Measurements from ENCODE around the gene TNFRSF4. TPM values are rescaled to one million over a fixed set of nuclear protein-coding genes. Genes with fewer than 3 reads are reported as not detected.
"Not testable (repeated sequence)": the region's sequence is repeated elsewhere in the genome, so short reads cannot be mapped to it uniquely, and the experiment has no call there.

TNFRSF4 gene
- total and polyA plus RNA-seq, 7 donors = 0.95 to 8.6 (median 1.2) TPM; not detected in 2

- Histone ChIP-seq H3K36me3 (peaks cover 22 to 68% (median 36%) of the 10 kb centered on the region in 4 donors), H3K27ac (no peak overlapping the region), H3K27me3 (no peaks in the 10 kb centered on the region), H3K4me1 (no peaks in the 10 kb centered on the region), H3K4me3 (no peak overlapping the region), H3K9me3 (no peaks in the 10 kb centered on the region)
- no peak for TF ChIP-seq POLR2AphosphoS5 (IDR thresholded peaks at IDR 0.05)
- intact Hi-C loops (cut with DNase I) = no loop called here
- WGBS, 2 donors = 94 to 96% methylated on average over 26 of the region's 26 CpGs
- DNase-seq = no peak
These were observed 41.1 kb upstream of the TNFRSF4 start for GRCh38 chr1:1255078-1255477.

- Histone ChIP-seq H3K27ac (no peak overlapping the region), H3K36me3 (peaks cover 20 to 63% (median 34%) of the 10 kb centered on the region in 4 donors), H3K27me3 (no peaks in the 10 kb centered on the region), H3K9me3 (no peaks in the 10 kb centered on the region), H3K4me3 (no peak overlapping the region), H3K4me1 (no peaks in the 10 kb centered on the region)
- 86 to 88% methylated on average over 21 of the region's 21 CpGs for WGBS, 2 donors
- DNase-seq = no peak
- intact Hi-C loops (cut with DNase I) = no loop called here
- TF ChIP-seq EP300 (IDR thresholded peaks at IDR 0.05) (no peak), POLR2A (IDR thresholded peaks at IDR 0.05) (no peak), POLR2AphosphoS5 (IDR thresholded peaks at IDR 0.05) (no peak), CTCF (IDR thresholded peaks at IDR 0.05) (no peak)
These were observed 40.7 kb upstream of the TNFRSF4 start for GRCh38 chr1:1254667-1254998.

GRCh38 chr1:1253972-1254666, 40.2 kb upstream of the TNFRSF4 start:
- DNase-seq = no peak
- intact Hi-C loops (cut with DNase I) = no loop called here
- Histone ChIP-seq H3K4me3 (no peak overlapping the region), H3K36me3 (peaks cover 15 to 58% (median 31%) of the 10 kb centered on the region in 4 donors), H3K27me3 (no peaks in the 10 kb centered on the region), H3K9me3 (no peaks in the 10 kb centered on the region), H3K27ac (no peak overlapping the region), H3K4me1 (no peaks in the 10 kb centered on the region)
- TF ChIP-seq CTCF (IDR thresholded peaks at IDR 0.05) = no peak
- no peak for TF ChIP-seq POLR2AphosphoS5 (IDR thresholded peaks at IDR 0.05)
- no peak for TF ChIP-seq EP300 (IDR thresholded peaks at IDR 0.05)
- 96 to 97% methylated on average over 50 of the region's 50 CpGs for WGBS, 2 donors

GRCh38 chr1:1253314-1253713, 39.4 kb upstream of the TNFRSF4 start:
- Histone ChIP-seq H3K9me3 (no peaks in the 10 kb centered on the region), H3K4me3 (no peak overlapping the region), H3K27me3 (peaks cover 0 to 3% (median 0%) of the 10 kb centered on the region in 3 donors), H3K27ac (no peak overlapping the region), H3K4me1 (no peaks in the 10 kb centered on the region), H3K36me3 (peaks cover 11 to 50% (median 28%) of the 10 kb centered on the region in 4 donors)
- TF ChIP-seq POLR2A (IDR thresholded peaks at IDR 0.05) (no peak), POLR2AphosphoS5 (IDR thresholded peaks at IDR 0.05) (no peak), CTCF (IDR thresholded peaks at IDR 0.05) (no peak), EP300 (IDR thresholded peaks at IDR 0.05) (no peak)
- intact Hi-C loops (cut with DNase I) = no loop called here
- no peak for DNase-seq
- WGBS, 2 donors = 81 to 91% methylated on average over 12 of the region's 12 CpGs

- Histone ChIP-seq H3K9me3 (no peaks in the 10 kb centered on the region), H3K36me3 (peaks cover 6 to 39% (median 22%) of the 10 kb centered on the region in 4 donors), H3K27ac (no peak overlapping the region), H3K27me3 (peaks cover 11 to 28% (median 24%) of the 10 kb centered on the region in 3 donors), H3K4me3 (no peak overlapping the region), H3K4me1 (peaks cover 0 to 13% (median 13%) of the 10 kb centered on the region in 4 donors)
- 68 to 78% methylated on average over 16 of the region's 16 CpGs for WGBS, 2 donors
- no peak for DNase-seq
- TF ChIP-seq CTCF (IDR thresholded peaks at IDR 0.05) = no peak
- intact Hi-C loops (cut with DNase I) = no loop called here
These were observed 36.9 kb upstream of the TNFRSF4 start for GRCh38 chr1:1250786-1251284.

- H3K9me3 ChIP-seq; intact Hi-C loops (cut with DNase I); H3K27ac ChIP-seq; DNase-seq; H3K4me3 ChIP-seq: not testable (repeated sequence)
- 85 to 93% methylated on average over 21 of the region's 21 CpGs for WGBS, 2 donors
- peaks cover 11 to 34% (median 31%) of the 10 kb centered on the region in 3 donors for H3K27me3 ChIP-seq
- peaks cover 0 to 13% (median 3%) of the 10 kb centered on the region in 4 donors for H3K36me3 ChIP-seq
- H3K4me1 ChIP-seq = peaks cover 0 to 13% (median 13%) of the 10 kb centered on the region in 4 donors
These were observed 34.3 kb upstream of the TNFRSF4 start for GRCh38 chr1:1248009-1248913.

All from sigmoid colon (tissue), 7 donors.